ENCODE measurements around the gene RAB27A.

DNA sequence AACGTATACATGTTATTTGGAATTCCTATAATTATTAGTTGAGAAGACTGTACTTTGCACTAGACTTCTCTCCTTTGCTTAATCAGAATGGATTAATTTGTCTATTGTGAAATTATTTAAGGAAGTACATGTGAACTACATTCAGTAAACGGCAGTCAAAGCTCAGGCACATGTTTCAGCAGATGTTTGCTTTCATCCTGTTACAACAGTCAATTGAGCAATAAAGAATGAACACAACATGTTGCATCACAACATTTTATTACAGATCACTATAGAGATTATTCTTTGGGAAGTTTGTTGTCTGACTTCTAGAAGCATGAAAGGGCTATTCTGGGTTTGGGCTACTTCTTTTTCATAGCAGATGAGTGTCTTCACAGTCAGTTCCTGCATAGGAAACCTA, 39.2 kb downstream of the RAB27A start:
- TF ChIP-seq, protein P1, sequence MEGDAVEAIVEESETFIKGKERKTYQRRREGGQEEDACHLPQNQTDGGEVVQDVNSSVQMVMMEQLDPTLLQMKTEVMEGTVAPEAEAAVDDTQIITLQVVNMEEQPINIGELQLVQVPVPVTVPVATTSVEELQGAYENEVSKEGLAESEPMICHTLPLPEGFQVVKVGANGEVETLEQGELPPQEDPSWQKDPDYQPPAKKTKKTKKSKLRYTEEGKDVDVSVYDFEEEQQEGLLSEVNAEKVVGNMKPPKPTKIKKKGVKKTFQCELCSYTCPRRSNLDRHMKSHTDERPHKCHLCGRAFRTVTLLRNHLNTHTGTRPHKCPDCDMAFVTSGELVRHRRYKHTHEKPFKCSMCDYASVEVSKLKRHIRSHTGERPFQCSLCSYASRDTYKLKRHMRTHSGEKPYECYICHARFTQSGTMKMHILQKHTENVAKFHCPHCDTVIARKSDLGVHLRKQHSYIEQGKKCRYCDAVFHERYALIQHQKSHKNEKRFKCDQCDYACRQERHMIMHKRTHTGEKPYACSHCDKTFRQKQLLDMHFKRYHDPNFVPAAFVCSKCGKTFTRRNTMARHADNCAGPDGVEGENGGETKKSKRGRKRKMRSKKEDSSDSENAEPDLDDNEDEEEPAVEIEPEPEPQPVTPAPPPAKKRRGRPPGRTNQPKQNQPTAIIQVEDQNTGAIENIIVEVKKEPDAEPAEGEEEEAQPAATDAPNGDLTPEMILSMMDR (IDR thresholded peaks at IDR 0.05) = no peak
- peak in 1 of 4 donors; percentile 16 for TF ChIP-seq POLR2A (IDR thresholded peaks at IDR 0.05)
- TF ChIP-seq EP300 (IDR thresholded peaks at IDR 0.05) = peak in 3 of 4 donors; percentile 37 to 91 (median 68)
- peak in 1 of 2 donors; percentile 97 for TF ChIP-seq POLR2AphosphoS5 (IDR thresholded peaks at IDR 0.05)

Data from upper lobe of left lung (tissue), 4 donors.